A673 (cell line): Measurements from ENCODE around the gene ARL5C.

ENCODE experiments used
- EZH2 ChIP-seq: fragments of 200-600 bp; sonication (generic); IDR thresholded peaks from 2 replicates; pipeline ENCODE4 v1.6.1; 2017; ENCODE audit warnings: borderline replicate concordance, low read depth, mild to moderate bottlenecking, mixed read lengths, antibody characterized with exemption, low read length; ENCODE audit not compliant: poor library complexity, severe bottlenecking
- TF ChIP-seq, protein P1 (sequence below): fragments of 300-800, 200-600 bp; sonication (generic); conservative IDR thresholded peaks from 2 replicates; pipeline ENCODE4 v1.5.1; 2017; ENCODE audit warnings: low read depth, mild to moderate bottlenecking, antibody characterized with exemption, low read length, moderate library complexity, mixed read lengths

DNA sequence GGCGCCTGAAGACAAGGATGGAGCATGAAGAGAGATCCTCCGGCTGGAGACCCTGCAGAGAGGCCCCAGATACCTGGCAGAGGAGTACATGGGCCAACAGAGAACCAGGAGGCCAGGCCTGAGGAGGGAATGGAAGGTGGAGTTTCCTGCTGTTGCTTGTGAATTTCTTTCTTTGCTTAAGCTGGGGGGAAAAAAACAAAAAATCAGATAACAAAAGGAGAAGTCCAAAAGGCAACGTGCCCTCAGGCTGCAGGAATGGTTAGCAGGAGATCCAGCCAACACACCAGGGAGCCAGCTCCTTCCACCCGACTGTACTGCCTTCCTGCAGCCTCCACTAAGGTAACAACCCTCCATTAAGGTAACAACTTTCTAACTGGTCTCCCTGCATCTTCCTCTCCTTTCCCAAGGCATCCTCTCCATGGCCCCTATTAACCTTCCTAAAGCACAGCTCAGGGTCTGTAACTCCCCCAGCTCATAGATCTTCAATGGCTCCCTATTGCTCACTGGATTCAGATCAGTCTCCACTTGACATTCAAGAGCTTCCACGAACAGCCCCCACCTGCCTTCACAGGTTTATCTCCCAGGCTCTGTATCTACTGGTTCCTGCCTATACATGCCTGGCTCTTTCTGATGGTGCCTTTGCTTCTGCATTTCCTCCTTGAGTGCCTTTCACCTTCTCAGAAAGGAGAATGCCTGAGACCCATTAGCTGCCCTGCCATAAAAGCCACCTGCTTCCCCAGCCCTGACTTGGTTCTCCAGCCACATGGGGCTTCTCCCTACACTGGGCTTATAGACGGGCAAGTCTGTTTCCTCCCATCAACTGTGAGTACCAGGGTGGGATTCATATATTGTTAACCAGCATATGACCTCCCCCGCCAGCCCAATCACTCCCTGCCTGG lies 725 bp upstream of the ARL5C start:
- TF ChIP-seq, protein P1, sequence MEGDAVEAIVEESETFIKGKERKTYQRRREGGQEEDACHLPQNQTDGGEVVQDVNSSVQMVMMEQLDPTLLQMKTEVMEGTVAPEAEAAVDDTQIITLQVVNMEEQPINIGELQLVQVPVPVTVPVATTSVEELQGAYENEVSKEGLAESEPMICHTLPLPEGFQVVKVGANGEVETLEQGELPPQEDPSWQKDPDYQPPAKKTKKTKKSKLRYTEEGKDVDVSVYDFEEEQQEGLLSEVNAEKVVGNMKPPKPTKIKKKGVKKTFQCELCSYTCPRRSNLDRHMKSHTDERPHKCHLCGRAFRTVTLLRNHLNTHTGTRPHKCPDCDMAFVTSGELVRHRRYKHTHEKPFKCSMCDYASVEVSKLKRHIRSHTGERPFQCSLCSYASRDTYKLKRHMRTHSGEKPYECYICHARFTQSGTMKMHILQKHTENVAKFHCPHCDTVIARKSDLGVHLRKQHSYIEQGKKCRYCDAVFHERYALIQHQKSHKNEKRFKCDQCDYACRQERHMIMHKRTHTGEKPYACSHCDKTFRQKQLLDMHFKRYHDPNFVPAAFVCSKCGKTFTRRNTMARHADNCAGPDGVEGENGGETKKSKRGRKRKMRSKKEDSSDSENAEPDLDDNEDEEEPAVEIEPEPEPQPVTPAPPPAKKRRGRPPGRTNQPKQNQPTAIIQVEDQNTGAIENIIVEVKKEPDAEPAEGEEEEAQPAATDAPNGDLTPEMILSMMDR, result no peak
- no peak for TF ChIP-seq EZH2
